ENCODE data around the gene ADAM33. TPM values are rescaled to one million over a fixed set of nuclear protein-coding genes. Genes with fewer than 3 reads are reported as not detected.

The ADAM33 gene
- total and polyA plus RNA-seq, 2 of the 13 experiments (the other 11 are each of a cell fraction or from before 2014, with no cell fraction given): not detected

DNA sequence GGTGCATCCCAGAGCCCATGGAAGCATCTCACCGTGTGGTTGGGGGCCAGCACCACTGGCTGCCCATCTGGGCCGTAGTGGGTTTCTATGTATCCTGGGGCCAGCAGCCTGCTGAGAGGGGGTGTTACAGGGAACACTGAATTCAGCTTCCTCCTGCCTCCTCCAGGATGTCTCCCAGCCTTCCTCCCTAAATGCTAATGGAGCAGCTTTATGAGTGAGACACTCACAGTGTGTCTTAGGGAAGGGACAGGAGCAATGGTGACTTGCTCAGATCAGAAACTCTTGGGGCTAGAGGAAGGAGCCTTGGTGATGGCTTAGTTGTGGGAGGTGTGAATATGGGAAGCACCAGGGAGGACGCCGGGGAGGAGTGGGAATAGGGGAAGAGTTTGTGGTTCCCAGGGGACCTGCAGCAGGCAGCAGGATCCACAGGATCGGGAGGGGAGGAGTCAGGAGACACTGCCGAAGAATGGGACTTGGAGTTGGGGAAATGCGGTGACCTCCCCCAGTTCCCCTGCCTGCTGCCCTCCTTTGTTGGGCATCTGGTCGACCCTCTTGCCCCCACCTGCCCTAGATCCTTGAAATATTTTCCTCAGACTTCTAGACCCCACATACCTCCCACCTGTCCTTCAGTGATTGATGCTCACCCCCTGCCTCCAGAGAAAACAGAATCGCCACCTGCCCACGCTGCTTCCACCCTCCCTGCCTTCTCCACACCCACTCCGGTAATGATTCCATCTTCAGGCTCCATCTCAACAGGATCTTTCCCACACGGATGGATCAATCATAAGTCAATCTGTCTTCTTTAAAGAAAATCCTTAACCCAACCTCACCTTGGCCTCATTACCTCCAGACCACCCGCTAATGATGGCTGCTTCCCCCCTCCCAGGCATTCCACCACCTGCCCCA is 6.6 kb downstream of the ADAM33 start:
- intact Hi-C loops (cut with micrococcal nuclease; ENCODE audit: unreplicated experiment): no loop called here
- no peak for ATAC-seq
- H4K20me1 ChIP-seq (ENCODE audit: insufficient read depth, low read length): no peaks in the 10 kb centered on the region
- TF ChIP-seq ZNF841 (CRISPR knock-in tag; IDR thresholded peaks at IDR 0.05; ENCODE audit: borderline replicate concordance): no peak
- 0 out of 2 replicates have a peak, but pooled peaks have one; percentile 22 for TF ChIP-seq ZNF263 (CRISPR knock-in tag; IDR thresholded peaks at IDR 0.05)
- H3K4me3 ChIP-seq (replicated peaks in 1 of 3; ENCODE audit: insufficient read depth in 1 of 3, low read depth in 2 of 3, low read length in 3 of 3): no peak overlapping the region
- POLR2A ChIA-PET: interaction anchor here (1.5 kb wide), 1 partner anchor 92 kb away, joined by 4 read pairs; the partner anchor contains the start of gene ADISSP
- no peak overlapping the region for H3K9ac ChIP-seq (ENCODE audit: insufficient read depth, low read depth, low read length)
- no peaks in the 10 kb centered on the region for H3K9me3 ChIP-seq (ENCODE audit: low read length)
- H3K4me2 ChIP-seq (ENCODE audit: low read depth, low read length): no peak overlapping the region
- 8% methylated on average over 13 of the region's 13 CpGs for WGBS (ENCODE audit: low lambda C conversion rate)
- H3K27me3 ChIP-seq (ENCODE audit: control insufficient read depth in 1 of 2, insufficient read depth in 2 of 2, low read length in 2 of 2): peaks cover 58 to 98% of the 10 kb centered on the region in 2 experiments
- in situ Hi-C loops (cut with HindIII; ENCODE audit: extremely low pct_ligation_motif_present, low pct_unique_long_range_greater_than_20kb): loop anchor here (5.0 kb wide), 1 partner anchor 37 kb away; the partner anchor contains the start of gene SIGLEC1
- H2AFZ ChIP-seq (ENCODE audit: low read length): no peak overlapping the region
- CTCF ChIA-PET (ENCODE audit: low intra/inter-chr PET ratio, low total read pairs): no interaction called here
- H3K4me1 ChIP-seq (ENCODE audit: insufficient read depth, low read length): peaks cover 8% of the 10 kb centered on the region; the same call in 1 of the 2 replicates
- H3K27ac ChIP-seq (ENCODE audit: extremely low read length, insufficient read depth, low read length): no peak overlapping the region
- BruUV-seq (replicated peaks): no TSS peak
- DNase-seq (ENCODE audit: low spot score): no peak
- no peaks in the 10 kb centered on the region for H3K79me2 ChIP-seq (ENCODE audit: insufficient read depth, low read length)
- FAIRE-seq: no peak
- no peaks in the 10 kb centered on the region for H3K36me3 ChIP-seq (replicated peaks in 1 of 2; ENCODE audit: control insufficient read depth in 1 of 2, insufficient read depth in 2 of 2, low read length in 2 of 2)

DNA sequence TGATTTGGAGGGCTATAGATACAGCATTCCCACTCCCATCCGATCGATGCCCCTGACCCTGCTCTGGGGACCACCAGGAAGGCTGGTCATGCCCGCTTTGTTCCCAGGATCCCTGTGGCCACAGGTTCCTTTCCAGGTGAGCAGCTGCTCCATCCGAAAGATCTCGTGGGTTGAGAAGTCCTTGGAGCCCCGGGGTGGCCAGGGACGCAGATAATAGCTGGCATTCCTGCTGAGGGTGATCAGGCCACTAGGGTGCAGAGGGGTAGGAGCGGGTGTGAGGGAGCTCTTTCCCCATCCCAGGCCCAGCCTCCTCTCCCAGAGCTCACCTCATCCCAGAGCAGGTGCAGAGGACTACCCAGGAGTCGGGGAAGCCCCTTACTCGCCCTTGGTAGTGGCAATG is 7.4 kb downstream of the ADAM33 start:
- Histone ChIP-seq H3K27ac (ENCODE audit: extremely low read length, insufficient read depth, low read length) (no peak overlapping the region), H3K27me3 (ENCODE audit: control insufficient read depth in 1 of 2, insufficient read depth in 2 of 2, low read length in 2 of 2) (peaks cover 52 to 97% of the 10 kb centered on the region in 2 experiments), H3K79me2 (ENCODE audit: insufficient read depth, low read length) (no peaks in the 10 kb centered on the region), H3K9me3 (ENCODE audit: low read length) (no peaks in the 10 kb centered on the region), H3K9ac (ENCODE audit: insufficient read depth, low read depth, low read length) (no peak overlapping the region), H3K4me3 (replicated peaks in 1 of 3; ENCODE audit: insufficient read depth in 1 of 3, low read depth in 2 of 3, low read length in 3 of 3) (no peak overlapping the region), H4K20me1 (ENCODE audit: insufficient read depth, low read length) (no peaks in the 10 kb centered on the region), H3K4me1 (ENCODE audit: insufficient read depth, low read length) (peaks cover 8% of the 10 kb centered on the region; the same call in 1 of the 2 replicates), H2AFZ (ENCODE audit: low read length) (no peak overlapping the region), H3K4me2 (ENCODE audit: low read depth, low read length) (no peak overlapping the region), H3K36me3 (replicated peaks in 1 of 2; ENCODE audit: control insufficient read depth in 1 of 2, insufficient read depth in 2 of 2, low read length in 2 of 2) (no peaks in the 10 kb centered on the region)
- DNase-seq (ENCODE audit: low spot score) (no peak), ATAC-seq (peak; percentile 7; the same call in 2 of the 3 replicates), FAIRE-seq (no peak)
- CTCF ChIA-PET (ENCODE audit: low intra/inter-chr PET ratio, low total read pairs): no interaction called here
- POLR2A ChIA-PET: no interaction called here
- no peak for TF ChIP-seq ZSCAN9 (CRISPR knock-in tag; IDR thresholded peaks at IDR 0.05; ENCODE audit: borderline replicate concordance)
- TF ChIP-seq, protein P1, sequence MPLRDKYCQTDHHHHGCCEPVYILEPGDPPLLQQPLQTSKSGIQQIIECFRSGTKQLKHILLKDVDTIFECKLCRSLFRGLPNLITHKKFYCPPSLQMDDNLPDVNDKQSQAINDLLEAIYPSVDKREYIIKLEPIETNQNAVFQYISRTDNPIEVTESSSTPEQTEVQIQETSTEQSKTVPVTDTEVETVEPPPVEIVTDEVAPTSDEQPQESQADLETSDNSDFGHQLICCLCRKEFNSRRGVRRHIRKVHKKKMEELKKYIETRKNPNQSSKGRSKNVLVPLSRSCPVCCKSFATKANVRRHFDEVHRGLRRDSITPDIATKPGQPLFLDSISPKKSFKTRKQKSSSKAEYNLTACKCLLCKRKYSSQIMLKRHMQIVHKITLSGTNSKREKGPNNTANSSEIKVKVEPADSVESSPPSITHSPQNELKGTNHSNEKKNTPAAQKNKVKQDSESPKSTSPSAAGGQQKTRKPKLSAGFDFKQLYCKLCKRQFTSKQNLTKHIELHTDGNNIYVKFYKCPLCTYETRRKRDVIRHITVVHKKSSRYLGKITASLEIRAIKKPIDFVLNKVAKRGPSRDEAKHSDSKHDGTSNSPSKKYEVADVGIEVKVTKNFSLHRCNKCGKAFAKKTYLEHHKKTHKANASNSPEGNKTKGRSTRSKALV (CRISPR knock-in tag; IDR thresholded peaks at IDR 0.05): 0 out of 2 replicates have a peak, but pooled peaks have one; percentile 28
- TF ChIP-seq EZH2 (conservative IDR thresholded peaks at IDR 0.05; ENCODE audit: low read depth, low read length): peak; percentile 85
- TF ChIP-seq ZNF143 (CRISPR knock-in tag; IDR thresholded peaks at IDR 0.05): no peak
- in situ Hi-C loops (cut with HindIII; ENCODE audit: extremely low pct_ligation_motif_present, low pct_unique_long_range_greater_than_20kb): no loop called here
- BruUV-seq (replicated peaks): no TSS peak
- WGBS (ENCODE audit: low lambda C conversion rate): 13% methylated on average over 10 of the region's 10 CpGs
- intact Hi-C loops (cut with micrococcal nuclease; ENCODE audit: unreplicated experiment): no loop called here
